AG08395 (cell line): ENCODE measurements around the gene PDE9A.
A peak's percentile ranks its signal among the peaks of the same experiment; 100 is the strongest.
"Not testable (repeated sequence)": the region's sequence is repeated elsewhere in the genome, so short reads cannot be mapped to it uniquely, and the experiment has no call there.

Source experiments
- DNase-seq: peaks from one replicate; pipeline ENCODE4 v3.0.0; 2012; ENCODE audit warnings: mixed read lengths, low spot score

The PDE9A gene

DNA sequence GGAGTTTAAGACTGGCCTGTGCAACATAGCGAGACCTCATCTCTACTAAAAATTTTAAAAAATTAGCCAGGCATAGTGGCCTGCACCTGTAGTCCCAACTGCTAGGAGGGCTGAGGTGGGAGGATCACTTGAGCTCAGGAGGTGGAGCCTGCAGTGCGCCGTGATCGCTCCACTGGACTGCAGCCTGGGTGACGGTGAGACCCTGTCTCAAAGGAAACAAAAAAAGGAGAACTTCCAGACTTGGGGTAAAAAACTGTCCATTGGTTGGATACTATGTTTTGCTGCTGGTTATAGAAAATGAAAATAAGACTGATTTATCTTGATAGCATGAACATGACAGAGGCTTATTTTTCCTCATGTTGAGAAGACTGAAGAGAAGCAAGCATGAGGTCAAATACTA, 146.5 kb downstream of the PDE9A start:
- DNase-seq: no peak

DNA sequence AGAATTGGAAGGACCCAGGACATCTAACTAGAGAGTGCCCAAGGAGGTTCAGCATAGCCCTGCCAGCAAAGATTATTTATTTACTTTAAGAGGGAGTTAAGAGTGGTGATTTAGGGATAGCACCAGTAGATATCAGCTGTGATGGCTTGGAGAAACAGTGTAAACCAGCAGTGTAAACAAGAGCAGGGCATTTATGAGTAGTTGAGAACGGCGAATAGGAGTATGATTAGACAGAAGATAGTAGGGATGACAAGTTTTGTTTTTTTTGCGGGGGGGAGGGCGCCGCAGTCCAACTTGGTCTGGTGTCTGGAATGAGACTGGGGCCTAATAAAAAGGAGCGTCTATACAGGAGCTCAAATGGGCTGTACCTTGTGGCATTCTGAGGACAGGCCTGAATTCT, 148.2 kb downstream of the PDE9A start:
- DNase-seq: not testable (repeated sequence)

DNA sequence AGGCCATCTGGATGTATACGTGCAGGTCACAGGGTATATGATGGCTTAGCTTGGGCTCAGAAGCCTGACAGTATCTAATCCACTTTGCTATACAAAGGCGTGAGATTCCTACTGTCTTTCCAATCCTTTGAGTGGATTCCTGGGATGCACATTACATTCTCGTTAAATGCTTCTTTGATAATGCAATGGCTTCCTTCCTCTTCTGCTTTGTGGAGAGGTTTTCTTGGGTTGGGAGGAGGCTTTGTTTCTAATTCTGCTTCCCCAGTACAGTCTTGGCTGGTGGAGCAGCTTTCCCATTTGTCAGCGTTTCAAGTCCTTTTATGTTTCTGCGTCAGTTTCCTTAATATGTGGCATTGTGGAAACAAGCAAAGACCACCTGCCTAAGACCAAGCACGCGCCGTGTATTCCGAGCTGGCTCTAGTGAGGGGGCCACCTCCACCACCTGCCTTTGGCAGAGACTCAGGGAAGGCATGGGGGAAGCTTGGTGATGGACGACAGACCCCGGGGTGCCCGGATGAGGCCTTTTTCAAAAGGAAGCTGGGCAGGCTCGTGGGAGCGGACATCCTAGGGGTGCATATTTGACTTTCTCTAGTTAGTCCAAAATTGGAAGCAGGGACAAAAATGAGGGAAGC, 153.2 kb downstream of the PDE9A start:
- no peak for DNase-seq

DNA sequence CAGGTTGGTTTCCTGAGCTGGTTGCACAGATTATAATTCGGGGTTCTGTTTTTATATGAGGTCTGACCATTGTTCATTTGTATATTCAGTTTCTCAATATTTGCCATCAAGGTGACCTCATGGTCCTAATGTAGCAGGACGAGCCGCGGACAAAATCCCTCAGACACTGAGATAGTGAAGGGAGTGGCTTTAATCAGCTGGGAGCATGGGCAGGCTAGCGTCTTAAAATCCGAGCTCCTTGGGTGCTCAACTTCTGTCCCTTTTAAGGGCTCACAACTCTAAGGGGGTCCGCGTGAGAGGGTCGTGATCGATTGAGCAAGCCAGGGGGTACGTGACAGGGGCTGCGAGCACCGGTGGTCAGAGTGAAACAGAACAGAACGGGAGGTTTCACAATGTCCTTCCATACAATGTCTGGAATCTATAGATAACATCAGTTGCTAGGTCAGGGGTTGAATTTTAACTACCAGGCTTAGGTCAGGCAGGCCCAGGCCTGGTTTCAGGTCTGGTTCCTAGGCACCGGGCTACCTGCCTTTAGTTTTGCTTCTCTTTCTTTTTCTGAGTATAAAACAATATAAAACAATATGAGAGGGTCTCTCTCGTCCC, 154.0 kb downstream of the PDE9A start:
- DNase-seq: not testable (repeated sequence)

DNA sequence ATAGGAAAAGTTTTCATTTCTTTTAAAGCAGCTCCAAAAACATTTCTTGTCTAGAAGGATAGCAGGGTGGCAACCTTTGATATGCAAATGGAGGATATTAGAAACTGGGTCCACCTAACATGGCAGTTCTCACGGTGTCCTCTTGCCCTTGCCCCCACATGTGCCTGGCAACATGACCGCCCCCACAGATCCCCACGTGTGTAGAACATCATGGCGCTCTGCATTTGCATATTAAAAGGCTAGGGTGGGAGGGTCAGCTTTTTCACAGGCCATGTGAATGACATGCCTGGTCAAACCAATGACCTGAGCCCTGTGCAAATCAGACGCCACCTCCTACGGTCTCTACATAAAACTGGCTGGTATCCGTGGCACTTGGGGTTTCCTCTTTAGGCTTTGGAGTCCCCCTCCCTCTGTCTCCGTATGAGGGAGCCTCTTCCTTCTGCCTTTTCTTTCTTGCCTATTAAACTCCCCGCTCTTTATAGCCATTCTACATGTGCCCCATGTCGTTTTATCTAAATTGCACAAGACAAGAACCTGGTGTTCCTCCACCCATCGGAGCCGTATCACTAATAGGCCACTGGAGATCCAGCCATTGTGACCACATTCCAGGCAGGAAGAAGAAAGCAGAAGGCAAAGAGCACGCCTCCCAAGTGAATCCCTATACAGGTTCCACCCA, 154.7 kb downstream of the PDE9A start:
- DNase-seq: no peak

DNA sequence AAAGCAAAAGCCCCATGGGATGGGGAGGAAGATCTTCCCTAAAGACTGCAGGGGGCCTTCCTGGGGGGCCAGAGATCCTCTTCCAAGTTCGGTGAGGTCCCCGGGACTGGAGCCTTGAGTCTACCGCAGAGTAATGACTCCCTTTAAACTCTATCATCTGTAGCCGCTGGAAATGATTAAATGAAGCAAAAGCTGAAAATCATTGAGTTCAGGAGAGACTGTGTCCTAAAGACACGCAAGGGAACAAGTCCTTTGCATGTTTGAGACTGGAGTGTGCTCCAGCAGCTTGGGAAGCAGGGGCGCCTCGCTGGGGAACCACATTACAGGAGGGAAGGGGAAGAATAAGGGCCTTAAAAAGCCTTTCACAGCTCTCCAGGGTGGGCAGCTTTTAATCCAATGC, 155.8 kb downstream of the PDE9A start:
- no peak for DNase-seq

DNA sequence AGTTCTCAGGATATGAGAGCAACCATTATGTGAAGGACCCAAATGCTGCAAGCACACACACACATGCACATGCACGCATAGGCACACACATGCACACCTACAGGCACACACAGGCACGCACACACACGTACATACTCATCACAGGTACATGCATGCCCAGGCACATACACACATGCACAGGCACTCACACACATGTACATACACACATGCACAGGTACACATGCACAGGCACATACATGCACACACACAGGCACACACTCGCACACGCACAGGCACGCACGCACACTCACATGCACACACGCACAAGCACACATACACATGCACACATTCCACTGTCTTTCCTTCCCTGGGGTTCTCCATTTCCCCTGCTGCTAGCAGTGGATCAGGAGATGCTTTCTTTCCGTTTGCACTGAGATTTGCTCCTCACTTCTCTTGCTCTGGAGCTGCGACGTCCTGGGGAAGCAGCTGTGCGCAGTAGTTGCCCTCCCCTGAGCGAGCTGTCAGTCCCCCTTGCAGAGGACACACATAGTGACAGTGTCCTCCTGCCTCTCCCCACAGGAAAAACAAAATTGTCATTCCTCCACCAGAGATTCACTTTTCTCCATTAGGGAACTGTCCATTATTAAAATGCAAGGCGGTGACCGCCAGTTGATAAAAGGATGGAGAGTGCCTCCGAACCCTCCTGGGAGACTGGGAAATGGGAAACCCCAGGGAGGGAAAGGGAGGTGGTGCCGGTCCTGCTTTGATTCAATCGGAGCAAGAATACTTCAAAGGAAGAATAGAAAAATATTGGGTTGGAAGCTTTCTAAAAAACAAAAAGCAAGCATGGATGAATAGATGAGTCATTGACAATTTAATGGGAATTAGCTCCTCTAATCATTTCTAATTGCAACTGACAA, 156.4 kb downstream of the PDE9A start:
- DNase-seq: no peak

DNA sequence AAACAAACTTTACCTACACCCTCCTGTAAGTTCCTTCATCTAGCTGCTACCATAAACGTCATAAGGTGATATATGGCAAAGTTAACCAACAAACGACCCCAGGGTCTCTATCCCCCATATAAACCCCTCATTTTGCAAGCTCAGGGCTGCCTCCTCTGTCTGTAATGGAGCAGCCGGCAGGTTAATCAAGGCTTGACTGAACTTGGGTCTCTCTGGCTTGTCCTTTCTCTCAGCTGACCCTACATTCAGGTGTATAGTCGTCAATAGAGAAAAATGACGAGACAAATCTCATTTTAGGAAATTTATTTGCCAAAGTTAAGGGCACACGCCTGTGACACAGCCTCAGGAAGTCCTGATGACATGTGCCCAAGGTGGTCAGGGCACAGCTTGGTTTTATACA, 158.5 kb downstream of the PDE9A start:
- no peak for DNase-seq

DNA sequence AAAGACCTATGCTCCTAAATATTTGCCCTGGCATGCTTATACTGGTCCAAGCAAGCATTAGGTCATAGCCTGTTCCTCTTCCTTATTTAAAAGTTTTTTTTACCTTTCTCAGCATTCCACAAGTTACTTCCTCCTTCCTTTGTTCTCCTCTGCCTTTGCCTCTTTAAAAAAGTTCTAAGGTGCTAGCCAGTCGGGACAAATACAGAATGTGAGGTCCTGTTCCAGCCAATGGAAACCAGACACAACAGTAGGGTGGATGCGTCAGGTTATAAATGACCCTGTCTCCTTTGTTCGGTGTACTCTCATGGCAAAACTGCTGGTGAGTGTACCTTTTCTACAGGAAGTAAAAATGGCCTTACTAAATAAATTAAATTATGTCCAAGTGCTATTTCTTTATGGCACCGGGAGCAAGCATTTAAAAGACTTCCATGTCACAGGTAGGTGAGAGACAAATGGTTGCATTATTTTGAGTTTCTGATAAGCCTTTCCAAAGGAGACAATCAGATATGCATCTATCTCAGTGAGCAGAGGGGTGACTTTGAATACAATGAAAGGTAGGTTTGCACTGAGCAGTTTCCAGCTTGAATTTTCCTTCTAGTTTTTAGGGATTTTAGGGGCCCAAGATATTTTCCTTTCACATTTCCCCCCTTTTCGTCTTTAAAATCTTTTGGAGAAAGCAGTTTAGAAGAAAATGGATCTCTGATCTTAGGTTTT, 159.3 kb downstream of the PDE9A start:
- DNase-seq: not testable (repeated sequence)

DNA sequence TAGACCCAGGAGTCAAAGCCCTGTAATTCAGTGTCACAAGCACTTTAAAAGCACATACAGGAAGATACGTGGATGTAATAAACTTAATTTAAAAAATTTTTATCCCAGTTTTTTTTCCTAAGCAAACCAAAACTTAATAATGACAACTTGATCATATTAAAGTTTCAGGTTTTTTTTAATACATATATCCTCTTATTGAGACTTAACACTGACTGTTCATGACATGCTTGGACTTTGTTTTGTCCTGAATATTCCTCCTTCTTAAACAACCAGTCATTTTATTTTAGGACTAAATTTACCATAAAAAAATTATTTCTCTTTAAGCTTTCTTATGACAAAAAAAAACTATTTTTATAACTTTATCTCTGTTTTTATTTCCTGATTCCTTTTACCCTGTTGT, 161.8 kb downstream of the PDE9A start:
- DNase-seq: no peak

DNA sequence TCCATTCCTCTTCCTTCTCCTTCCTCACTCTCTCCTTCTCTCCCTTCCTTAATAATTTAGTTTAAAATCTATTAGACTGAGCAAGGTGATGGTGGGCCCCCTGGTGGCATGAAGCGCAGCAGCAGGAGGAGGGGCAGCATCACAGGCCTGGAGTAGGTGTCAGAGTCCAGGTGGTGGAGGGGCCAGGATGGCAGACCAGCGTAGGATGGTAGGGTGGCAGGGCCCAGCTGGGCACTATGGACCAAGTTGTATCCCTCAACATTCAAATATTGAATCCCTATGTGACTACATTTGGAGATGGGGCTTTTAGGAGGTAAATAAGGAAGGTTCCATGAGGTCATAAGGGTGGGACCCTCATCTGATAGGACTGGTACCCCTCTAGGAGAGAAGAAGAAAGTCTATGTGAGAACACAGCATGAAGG, 164.9 kb downstream of the PDE9A start:
- DNase-seq: peak; percentile 66

DNA sequence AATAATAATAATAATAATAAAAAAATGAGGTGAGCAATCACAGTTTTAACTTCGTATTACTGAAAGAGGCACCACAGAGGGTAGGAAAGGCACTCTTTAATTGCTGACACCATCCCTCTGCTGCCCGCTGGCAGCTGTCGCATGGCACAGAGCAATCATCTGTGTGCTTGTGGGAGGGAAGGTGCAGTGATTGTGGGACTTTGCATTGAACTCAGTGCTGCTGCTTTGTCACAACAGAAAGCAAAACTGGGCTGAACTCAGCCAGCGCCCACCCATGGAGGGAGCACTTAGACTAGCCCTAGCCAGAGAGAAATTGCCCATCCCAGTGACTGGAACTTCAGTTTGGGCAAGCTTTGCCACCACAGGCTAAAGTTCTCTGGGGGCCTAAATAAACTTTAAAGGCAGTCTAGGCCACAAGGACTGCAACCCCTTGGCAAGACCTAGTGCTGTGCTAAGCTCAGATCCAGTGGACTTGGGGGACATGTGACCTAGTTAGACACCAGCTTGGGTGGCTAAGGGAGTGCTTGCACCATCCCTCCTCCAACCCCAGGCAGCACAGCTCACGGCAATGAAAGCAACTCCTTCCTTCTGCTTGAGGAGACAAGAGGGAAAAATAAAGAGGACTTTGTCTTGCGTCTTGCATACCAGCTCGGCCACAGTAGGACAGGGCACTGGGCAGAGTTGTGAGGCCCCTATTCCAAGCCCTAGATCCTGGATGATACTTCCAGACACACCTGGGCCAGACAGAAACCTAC, 166.6 kb downstream of the PDE9A start:
- no peak for DNase-seq

DNA sequence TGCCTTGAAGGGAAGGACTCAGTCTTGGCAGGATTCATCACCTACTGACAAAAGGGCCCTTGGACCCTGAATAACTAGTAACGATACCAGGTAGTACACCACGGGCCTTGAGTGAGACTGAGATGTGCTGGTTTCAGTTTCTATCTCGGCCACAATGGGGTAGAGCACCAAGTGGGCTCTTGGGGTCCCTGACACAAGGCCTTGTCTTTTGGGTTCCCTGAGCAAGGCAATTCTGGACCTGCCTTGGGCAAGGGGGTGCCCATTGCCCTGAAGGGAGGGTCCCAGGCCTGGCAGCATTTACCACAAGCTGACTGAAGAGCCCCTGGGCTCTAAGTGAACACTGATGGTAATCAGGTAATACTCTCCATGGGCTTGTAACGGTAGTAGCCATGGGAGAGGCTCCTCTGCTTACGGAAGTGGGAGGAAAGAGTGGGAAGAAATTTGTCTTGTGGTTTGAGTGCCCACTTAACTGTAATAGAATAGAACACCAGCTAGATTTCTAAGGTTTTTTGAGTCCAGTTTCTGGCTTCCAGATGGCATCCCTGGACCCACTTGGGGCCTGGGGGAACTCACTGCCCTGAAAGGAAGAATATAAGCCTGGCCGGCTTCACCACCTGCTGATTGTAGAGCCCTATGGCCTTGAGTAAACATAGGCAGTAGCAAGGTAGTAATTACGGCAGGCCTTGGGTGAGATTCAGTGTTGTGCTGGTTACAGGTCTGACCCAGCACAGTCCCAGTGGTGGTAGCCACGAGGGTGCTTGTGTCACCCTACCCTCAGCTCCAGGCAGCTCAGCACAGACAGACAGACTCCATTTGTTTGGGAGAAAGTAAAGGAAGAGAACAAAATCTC, 167.4 kb downstream of the PDE9A start:
- no peak for DNase-seq
